ENCODE results near the gene OR11L1. TPM values are rescaled to one million over a fixed set of nuclear protein-coding genes. Genes with fewer than 3 reads are reported as not detected.

The OR11L1 gene
- total RNA-seq, 2 experiments from 2014 or later = not detected

GRCh38 chr1:247857985-247858619 lies 16.4 kb upstream of the OR11L1 start:
- CTCF ChIA-PET (ENCODE audit: unreplicated experiment) = no interaction called here
- no TSS peak for BruUV-seq (replicated peaks)
- no peak for TF ChIP-seq EZH2phosphoT487 (IDR thresholded peaks at IDR 0.05; ENCODE audit: borderline replicate concordance, low read depth, low read length)
- TF ChIP-seq CTCF (conservative IDR thresholded peaks at IDR 0.05; ENCODE audit: low read length) = no peak
- H4K20me1 ChIP-seq (ENCODE audit: insufficient read depth, low read length) = no peaks in the 10 kb centered on the region
- no peak for DNase-seq (ENCODE audit: low spot score)
- no peak overlapping the region for H3K4me2 ChIP-seq (ENCODE audit: low read length)
- no peaks in the 10 kb centered on the region for H3K4me1 ChIP-seq (ENCODE audit: insufficient read depth, low read length, poor library complexity, severe bottlenecking)
- no peaks in the 10 kb centered on the region for H3K9me3 ChIP-seq (ENCODE audit: low read length)
- no peaks in the 10 kb centered on the region for H3K9me2 ChIP-seq (ENCODE audit: insufficient read depth, low read length)
- POLR2A ChIA-PET = no interaction called here
- H3K27ac ChIP-seq (ENCODE audit: low read depth, low read length, poor library complexity, severe bottlenecking) = no peak overlapping the region
- no peaks in the 10 kb centered on the region for H3K36me3 ChIP-seq (ENCODE audit: insufficient read depth, low read length)
- intact Hi-C loops (cut with micrococcal nuclease; ENCODE audit: unreplicated experiment) = no loop called here
- no peak overlapping the region for H2AFZ ChIP-seq (ENCODE audit: low read length)
- no peak overlapping the region for H3K4me3 ChIP-seq (ENCODE audit: low read depth, low read length, poor library complexity, severe bottlenecking)
- H3K79me2 ChIP-seq (ENCODE audit: insufficient read depth, low read depth, low read length) = no peaks in the 10 kb centered on the region

- no peaks in the 10 kb centered on the region for H4K20me1 ChIP-seq (ENCODE audit: insufficient read depth, low read length)
- CTCF ChIA-PET (ENCODE audit: unreplicated experiment) = no interaction called here
- H3K9me3 ChIP-seq (ENCODE audit: low read length) = no peaks in the 10 kb centered on the region
- no peak within 1 kb of the TSS for H2AFZ ChIP-seq (ENCODE audit: low read length)
- DNase-seq (ENCODE audit: low spot score) = no peak
- H3K9me2 ChIP-seq (ENCODE audit: insufficient read depth, low read length) = no peaks in the 10 kb centered on the region
- H3K4me3 ChIP-seq (ENCODE audit: low read depth, low read length, poor library complexity, severe bottlenecking) = no peak within 1 kb of the TSS
- no peak within 1 kb of the TSS for H3K4me2 ChIP-seq (ENCODE audit: low read length)
- BruUV-seq (replicated peaks) = no TSS peak
- H3K79me2 ChIP-seq (ENCODE audit: insufficient read depth, low read depth, low read length) = no peaks in the 10 kb centered on the region
- no peaks in the 10 kb centered on the region for H3K36me3 ChIP-seq (ENCODE audit: insufficient read depth, low read length)
- no peaks in the 10 kb centered on the region for H3K4me1 ChIP-seq (ENCODE audit: insufficient read depth, low read length, poor library complexity, severe bottlenecking)
- intact Hi-C loops (cut with micrococcal nuclease; ENCODE audit: unreplicated experiment) = no loop called here
- no peak for TF ChIP-seq EZH2phosphoT487 (IDR thresholded peaks at IDR 0.05; ENCODE audit: borderline replicate concordance, low read depth, low read length)
- no peak for TF ChIP-seq CTCF (conservative IDR thresholded peaks at IDR 0.05; ENCODE audit: low read length)
- POLR2A ChIA-PET = no interaction called here
- no peak within 1 kb of the TSS for H3K27ac ChIP-seq (ENCODE audit: low read depth, low read length, poor library complexity, severe bottlenecking)
These were observed 15.6 kb upstream of the OR11L1 start, which contains the start of gene TRIM58 for GRCh38 chr1:247857069-247857984. Gene TRIM58 (plus strand): TSS chr1:247857187. CDS start chr1:247857247, 60 bp downstream.

GRCh38 chr1:247855911-247856310 lies 14.2 kb upstream of the OR11L1 start:
- POLR2A ChIA-PET = no interaction called here
- no TSS peak for BruUV-seq (replicated peaks)
- H3K4me1 ChIP-seq (ENCODE audit: insufficient read depth, low read length, poor library complexity, severe bottlenecking) = no peaks in the 10 kb centered on the region
- H3K4me3 ChIP-seq (ENCODE audit: low read depth, low read length, poor library complexity, severe bottlenecking) = no peak overlapping the region
- no peaks in the 10 kb centered on the region for H3K9me3 ChIP-seq (ENCODE audit: low read length)
- no peak overlapping the region for H3K27ac ChIP-seq (ENCODE audit: low read depth, low read length, poor library complexity, severe bottlenecking)
- no peak overlapping the region for H2AFZ ChIP-seq (ENCODE audit: low read length)
- H3K36me3 ChIP-seq (ENCODE audit: insufficient read depth, low read length) = no peaks in the 10 kb centered on the region
- intact Hi-C loops (cut with micrococcal nuclease; ENCODE audit: unreplicated experiment) = no loop called here
- TF ChIP-seq EZH2phosphoT487 (IDR thresholded peaks at IDR 0.05; ENCODE audit: borderline replicate concordance, low read depth, low read length) (no peak), CTCF (conservative IDR thresholded peaks at IDR 0.05; ENCODE audit: low read length) (no peak)
- no peak overlapping the region for H3K4me2 ChIP-seq (ENCODE audit: low read length)
- no peaks in the 10 kb centered on the region for H3K9me2 ChIP-seq (ENCODE audit: insufficient read depth, low read length)
- H3K79me2 ChIP-seq (ENCODE audit: insufficient read depth, low read depth, low read length) = no peaks in the 10 kb centered on the region
- no peak for DNase-seq (ENCODE audit: low spot score)
- CTCF ChIA-PET (ENCODE audit: unreplicated experiment) = no interaction called here
- H4K20me1 ChIP-seq (ENCODE audit: insufficient read depth, low read length) = no peaks in the 10 kb centered on the region

Measured in OCI-LY7 (cell line).